A673 (cell line): ENCODE data around the gene MAP3K8. TPM values are rescaled to one million over a fixed set of nuclear protein-coding genes. Genes with fewer than 3 reads are reported as not detected.

Source experiments
- BruUV-seq: library from RNA; stranded (reverse); fragments of 400-500 nt; replicated peaks from 2 replicates; lab custom pipeline; 2021; lab: Mats Ljungman, UMichigan
- CTCF ChIA-PET: fragments of 300-600 bp; sonication (Branson Sonifier 250); formaldehyde crosslinking; loops from one replicate; lab custom pipeline; 2022; ENCODE audit warnings: antibody characterized with exemption; lab: Charles Lee
- POLR2A ChIA-PET: fragments of 300-600 bp; sonication (Branson Sonifier 250); formaldehyde crosslinking; loops from one replicate; lab custom pipeline; 2022; ENCODE audit warnings: antibody characterized with exemption; ENCODE audit not compliant: low non-redundant PET; lab: Charles Lee
- DNase-seq: peaks from one replicate; pipeline ENCODE4 v3.0.0-alpha.2; 2015; ENCODE audit warnings: low spot score
- H3K27ac ChIP-seq: fragments of 200-600 bp; sonication (generic); 2 replicates; pipeline ENCODE4 v1.5.1; 2016; ENCODE audit warnings: mixed run types, low read depth, mild to moderate bottlenecking, mixed read lengths, antibody characterized with exemption, low read length; ENCODE audit not compliant: poor library complexity, severe bottlenecking
- H3K27me3 ChIP-seq: fragments of 200-600 bp; sonication (generic); replicated peaks from 2 replicates; pipeline ENCODE4 v1.6.1; 2017; ENCODE audit warnings: mixed run types, low read depth, mild to moderate bottlenecking, mixed read lengths, antibody characterized with exemption, low read length; ENCODE audit not compliant: insufficient read depth, poor library complexity
- H3K36me3 ChIP-seq: fragments of 200-600 bp; sonication (generic); 2 replicates; pipeline ENCODE4 v1.6.1; 2016; ENCODE audit warnings: mixed run types, mild to moderate bottlenecking, mixed read lengths, antibody characterized with exemption, low read length; ENCODE audit not compliant: insufficient read depth, poor library complexity, severe bottlenecking
- H3K4me1 ChIP-seq: fragments of 200-600 bp; sonication (generic); 2 replicates; pipeline ENCODE4 v1.6.1; 2017; ENCODE audit warnings: mixed run types, mild to moderate bottlenecking, mixed read lengths, antibody characterized with exemption, low read length; ENCODE audit not compliant: insufficient read depth, poor library complexity, severe bottlenecking
- H3K4me3 ChIP-seq: fragments of 200-600 bp; sonication (generic); 2 replicates; pipeline ENCODE4 v1.5.1; 2016; ENCODE audit warnings: low read depth, mixed run types, mild to moderate bottlenecking, mixed read lengths, low read length; ENCODE audit not compliant: poor library complexity, severe bottlenecking
- H3K9me3 ChIP-seq: fragments of 200-600 bp; sonication (generic); 2 replicates; pipeline ENCODE4 v1.6.1; 2016; ENCODE audit warnings: mixed run types, low read depth, mild to moderate bottlenecking, mixed read lengths, antibody characterized with exemption, low read length; ENCODE audit not compliant: poor library complexity, severe bottlenecking
- CTCF ChIP-seq: fragments of 300-800, 200-600 bp; sonication (generic); conservative IDR thresholded peaks from 2 replicates; pipeline ENCODE4 v1.5.1; 2017; ENCODE audit warnings: low read depth, mild to moderate bottlenecking, antibody characterized with exemption, low read length, moderate library complexity, mixed read lengths
- EZH2 ChIP-seq: fragments of 200-600 bp; sonication (generic); IDR thresholded peaks from 2 replicates; pipeline ENCODE4 v1.6.1; 2017; ENCODE audit warnings: borderline replicate concordance, low read depth, mild to moderate bottlenecking, mixed read lengths, antibody characterized with exemption, low read length; ENCODE audit not compliant: poor library complexity, severe bottlenecking
- intact Hi-C: fragments of 100-400 bp; cut with micrococcal nuclease; formaldehyde crosslinking; loops from one replicate; pipeline ENCODE4 v1.10.0; 2022; ENCODE audit not compliant: unreplicated experiment
- total RNA-seq: library from RNA; stranded (reverse); gene quantifications from 2 replicates; pipeline ENCODE4 v1.2.3, GENCODE V29; 2021

Gene MAP3K8
- total RNA-seq, 1 experiment from 2014 or later, result 4.5 TPM

- Histone ChIP-seq H3K4me1 (no peaks in the 10 kb centered on the region), H3K4me3 (no peak overlapping the region), H3K36me3 (no peaks in the 10 kb centered on the region), H3K9me3 (no peaks in the 10 kb centered on the region), H3K27me3 (no peaks in the 10 kb centered on the region), H3K27ac (no peak overlapping the region)
- no peak for TF ChIP-seq CTCF
- no peak for TF ChIP-seq EZH2
- BruUV-seq, result no TSS peak
- no peak for DNase-seq
- ChIA-PET CTCF (interaction anchor here (2.6 kb wide), 1 partner anchor 200 kb away, joined by 12 read pairs; no protein-coding TSS in a partner anchor), POLR2A (no interaction called here)
- intact Hi-C loops, result no loop called here
These were observed 42.7 kb upstream of the MAP3K8 start for GRCh38 chr10:30391266-30391665.

- H3K4me1 ChIP-seq, result no peaks in the 10 kb centered on the region
- no TSS peak for BruUV-seq
- no peaks in the 10 kb centered on the region for H3K36me3 ChIP-seq
- intact Hi-C loops, result loop anchor here (2.0 kb wide), 2 partner anchors 142 to 198 kb away; no protein-coding TSS in a partner anchor
- ChIA-PET POLR2A (no interaction called here), CTCF (interaction anchor here (2.6 kb wide), 1 partner anchor 199 kb away, joined by 12 read pairs; no protein-coding TSS in a partner anchor)
- peak; percentile 92 for TF ChIP-seq CTCF
- no peak for TF ChIP-seq EZH2
- H3K27me3 ChIP-seq, result no peaks in the 10 kb centered on the region
- no peaks in the 10 kb centered on the region for H3K9me3 ChIP-seq
- peak overlapping the region; percentile 23 for H3K4me3 ChIP-seq
- no peak overlapping the region for H3K27ac ChIP-seq
- peak; percentile 77 for DNase-seq
These were observed 41.4 kb upstream of the MAP3K8 start for GRCh38 chr10:30392564-30392990.

- intact Hi-C loops, result no loop called here
- ChIA-PET CTCF (no interaction called here), POLR2A (no interaction called here)
- no peaks in the 10 kb centered on the region for H3K27me3 ChIP-seq
- no TSS peak for BruUV-seq
- H3K36me3 ChIP-seq, result no peaks in the 10 kb centered on the region
- no peak overlapping the region for H3K27ac ChIP-seq
- TF ChIP-seq EZH2 (no peak), CTCF (no peak)
- H3K9me3 ChIP-seq, result no peaks in the 10 kb centered on the region
- no peaks in the 10 kb centered on the region for H3K4me1 ChIP-seq
- no peak overlapping the region for H3K4me3 ChIP-seq
- DNase-seq, result no peak
These were observed 37.7 kb upstream of the MAP3K8 start for GRCh38 chr10:30396293-30396692.
